Panc1 (cell line): ENCODE results near the gene KIF4B.

Experiments
- POLR2AphosphoS5 ChIP-seq: IDR thresholded peaks from 2 replicates; pipeline ENCODE4 v1.6.1; 2012; ENCODE audit warnings: mild to moderate bottlenecking, low read depth, low read length, moderate library complexity
- SIN3A ChIP-seq: IDR thresholded peaks from 2 replicates; pipeline ENCODE4 v1.6.1; 2012; ENCODE audit warnings: low read depth, mild to moderate bottlenecking, low read length, moderate library complexity, borderline replicate concordance; ENCODE audit not compliant: insufficient read depth
- TCF7L2 ChIP-seq: IDR thresholded peaks from 2 replicates; pipeline ENCODE4 v1.6.1; 2011; ENCODE audit warnings: mild to moderate bottlenecking, low read depth, low read length, inconsistent platforms
- TF ChIP-seq, protein P1 (sequence below), 2 experiments: IDR thresholded peaks; 2 replicates each; pipeline ENCODE4 v1.6.1; 2011 to 2012; ENCODE audit warnings: low read depth in 2 of 2, control low read depth in 1 of 2, low read length in 1 of 2, mild to moderate bottlenecking in 1 of 2, moderate library complexity in 1 of 2; ENCODE audit not compliant: insufficient read depth in 1 of 2
- TF ChIP-seq, protein P2 (sequence below): fragments of 450-650 bp; IDR thresholded peaks from 2 replicates; pipeline ENCODE4 v1.5.1; 2017; ENCODE audit warnings: mild to moderate bottlenecking

DNA sequence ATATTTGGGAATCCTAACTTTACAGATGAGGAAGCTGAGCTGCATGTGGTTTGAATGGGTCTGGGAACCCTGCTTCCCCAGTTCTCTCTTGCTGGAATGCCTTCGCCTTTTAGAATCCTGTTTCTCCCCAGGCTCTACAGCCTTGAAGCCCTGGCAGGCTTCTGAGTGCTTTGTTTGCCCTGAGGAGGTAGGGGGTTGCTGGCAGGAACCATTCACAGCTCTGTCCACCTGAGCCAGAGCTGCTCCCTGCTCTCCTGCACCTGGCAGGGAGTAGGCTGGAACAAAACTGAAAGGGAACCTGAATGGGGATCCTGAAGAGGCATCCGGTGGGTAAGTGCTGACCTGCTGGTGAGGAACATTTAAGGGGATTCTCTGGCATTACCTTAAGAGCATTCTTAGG is 33.0 kb downstream of the KIF4B start:
- TF ChIP-seq, protein P1, sequence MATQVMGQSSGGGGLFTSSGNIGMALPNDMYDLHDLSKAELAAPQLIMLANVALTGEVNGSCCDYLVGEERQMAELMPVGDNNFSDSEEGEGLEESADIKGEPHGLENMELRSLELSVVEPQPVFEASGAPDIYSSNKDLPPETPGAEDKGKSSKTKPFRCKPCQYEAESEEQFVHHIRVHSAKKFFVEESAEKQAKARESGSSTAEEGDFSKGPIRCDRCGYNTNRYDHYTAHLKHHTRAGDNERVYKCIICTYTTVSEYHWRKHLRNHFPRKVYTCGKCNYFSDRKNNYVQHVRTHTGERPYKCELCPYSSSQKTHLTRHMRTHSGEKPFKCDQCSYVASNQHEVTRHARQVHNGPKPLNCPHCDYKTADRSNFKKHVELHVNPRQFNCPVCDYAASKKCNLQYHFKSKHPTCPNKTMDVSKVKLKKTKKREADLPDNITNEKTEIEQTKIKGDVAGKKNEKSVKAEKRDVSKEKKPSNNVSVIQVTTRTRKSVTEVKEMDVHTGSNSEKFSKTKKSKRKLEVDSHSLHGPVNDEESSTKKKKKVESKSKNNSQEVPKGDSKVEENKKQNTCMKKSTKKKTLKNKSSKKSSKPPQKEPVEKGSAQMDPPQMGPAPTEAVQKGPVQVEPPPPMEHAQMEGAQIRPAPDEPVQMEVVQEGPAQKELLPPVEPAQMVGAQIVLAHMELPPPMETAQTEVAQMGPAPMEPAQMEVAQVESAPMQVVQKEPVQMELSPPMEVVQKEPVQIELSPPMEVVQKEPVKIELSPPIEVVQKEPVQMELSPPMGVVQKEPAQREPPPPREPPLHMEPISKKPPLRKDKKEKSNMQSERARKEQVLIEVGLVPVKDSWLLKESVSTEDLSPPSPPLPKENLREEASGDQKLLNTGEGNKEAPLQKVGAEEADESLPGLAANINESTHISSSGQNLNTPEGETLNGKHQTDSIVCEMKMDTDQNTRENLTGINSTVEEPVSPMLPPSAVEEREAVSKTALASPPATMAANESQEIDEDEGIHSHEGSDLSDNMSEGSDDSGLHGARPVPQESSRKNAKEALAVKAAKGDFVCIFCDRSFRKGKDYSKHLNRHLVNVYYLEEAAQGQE (IDR thresholded peaks at IDR 0.05; ENCODE audit: insufficient read depth in 1 of 2, low read depth in 2 of 2, low read length in 1 of 2): no peak
- TF ChIP-seq, protein P2, sequence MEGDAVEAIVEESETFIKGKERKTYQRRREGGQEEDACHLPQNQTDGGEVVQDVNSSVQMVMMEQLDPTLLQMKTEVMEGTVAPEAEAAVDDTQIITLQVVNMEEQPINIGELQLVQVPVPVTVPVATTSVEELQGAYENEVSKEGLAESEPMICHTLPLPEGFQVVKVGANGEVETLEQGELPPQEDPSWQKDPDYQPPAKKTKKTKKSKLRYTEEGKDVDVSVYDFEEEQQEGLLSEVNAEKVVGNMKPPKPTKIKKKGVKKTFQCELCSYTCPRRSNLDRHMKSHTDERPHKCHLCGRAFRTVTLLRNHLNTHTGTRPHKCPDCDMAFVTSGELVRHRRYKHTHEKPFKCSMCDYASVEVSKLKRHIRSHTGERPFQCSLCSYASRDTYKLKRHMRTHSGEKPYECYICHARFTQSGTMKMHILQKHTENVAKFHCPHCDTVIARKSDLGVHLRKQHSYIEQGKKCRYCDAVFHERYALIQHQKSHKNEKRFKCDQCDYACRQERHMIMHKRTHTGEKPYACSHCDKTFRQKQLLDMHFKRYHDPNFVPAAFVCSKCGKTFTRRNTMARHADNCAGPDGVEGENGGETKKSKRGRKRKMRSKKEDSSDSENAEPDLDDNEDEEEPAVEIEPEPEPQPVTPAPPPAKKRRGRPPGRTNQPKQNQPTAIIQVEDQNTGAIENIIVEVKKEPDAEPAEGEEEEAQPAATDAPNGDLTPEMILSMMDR: no peak
- TF ChIP-seq TCF7L2: no peak
- no peak for TF ChIP-seq POLR2AphosphoS5
- no peak for TF ChIP-seq SIN3A
